Hematopoietic multipotent progenitor cell treated with erythropoietin and hydrocortisone succinate and interleukin-3 and kit ligand, for 17 days (in vitro differentiated cells): ENCODE results near the gene LCE1D.

Experiments used
- DNase-seq: peaks from one replicate; pipeline ENCODE4 v3.0.0-alpha.2; 2015; ENCODE audit warnings: low spot score

LCE1D gene

GRCh38 chr1:152796421-152796820 is at the start of gene LCE1D:
Gene LCE1D, plus strand, starts transcription at chr1:152796721. Its CDS starts 1,074 bp downstream, at chr1:152797795.
- no peak for DNase-seq

- DNase-seq = no peak
These were observed 48.7 kb upstream of the LCE1D start for GRCh38 chr1:152747831-152748230.

- no peak for DNase-seq
These were observed 44.3 kb upstream of the LCE1D start for GRCh38 chr1:152752225-152752624.

GRCh38 chr1:152753586-152753985 is 42.9 kb upstream of the LCE1D start:
- DNase-seq = no peak

- DNase-seq = no peak
These were observed 39.6 kb upstream of the LCE1D start for GRCh38 chr1:152756872-152757271.

- DNase-seq = no peak
These were observed 38.8 kb upstream of the LCE1D start, which contains the start of gene KPRP for GRCh38 chr1:152757747-152758146. Gene KPRP, plus strand, starts transcription at chr1:152758025. Its CDS starts 1,564 bp downstream, at chr1:152759589.

- DNase-seq = no peak
These were observed 37.9 kb upstream of the LCE1D start for GRCh38 chr1:152758636-152759035.

- no peak for DNase-seq
These were observed 36.9 kb upstream of the LCE1D start for GRCh38 chr1:152759453-152760173.

- no peak for DNase-seq
These were observed 35.9 kb upstream of the LCE1D start for GRCh38 chr1:152760551-152761190.

GRCh38 chr1:152761609-152762213 is 34.8 kb upstream of the LCE1D start:
- DNase-seq = no peak

GRCh38 chr1:152768847-152769533 is 27.5 kb upstream of the LCE1D start:
- DNase-seq = no peak

GRCh38 chr1:152770411-152770810 is 26.1 kb upstream of the LCE1D start:
- DNase-seq = no peak

- DNase-seq = no peak
These were observed 21.6 kb upstream of the LCE1D start, which contains the start of gene LCE1F for GRCh38 chr1:152774875-152775274. Gene LCE1F, plus strand, starts transcription at chr1:152775140. Its CDS starts 1,232 bp downstream, at chr1:152776372.

- DNase-seq = no peak
These were observed 20.2 kb upstream of the LCE1D start for GRCh38 chr1:152776361-152776760.

- DNase-seq = no peak
These were observed 18.9 kb upstream of the LCE1D start for GRCh38 chr1:152777510-152778137.

GRCh38 chr1:152783095-152783494 is 13.4 kb upstream of the LCE1D start:
- no peak for DNase-seq

GRCh38 chr1:152786077-152786476 is 10.4 kb upstream of the LCE1D start, which contains the start of gene LCE1E:
Gene LCE1E, plus strand, starts transcription at chr1:152786257. Its CDS starts 1,043 bp downstream, at chr1:152787300.
- no peak for DNase-seq

GRCh38 chr1:152795686-152796085 is 835 bp upstream of the LCE1D start:
- DNase-seq = no peak

GRCh38 chr1:152801333-152801732 is 4.8 kb downstream of the LCE1D start:
- no peak for DNase-seq

- no peak for DNase-seq
These were observed 10.1 kb downstream of the LCE1D start, which contains the start of gene LCE1C for GRCh38 chr1:152806576-152806975. Gene LCE1C, minus strand, starts transcription at chr1:152806651. Its CDS starts 1,173 bp downstream, at chr1:152805478.

- DNase-seq = no peak
These were observed 14.5 kb downstream of the LCE1D start for GRCh38 chr1:152811050-152811449.

- no peak for DNase-seq
These were observed 15.2 kb downstream of the LCE1D start, which contains the start of gene LCE1B for GRCh38 chr1:152811671-152812070. Gene LCE1B, plus strand, starts transcription at chr1:152811971. Its CDS starts 476 bp downstream, at chr1:152812447.
